GM12892 (cell line): ENCODE data around the gene HSD17B2.

ENCODE experiments used
- POLR2A ChIP-seq: IDR thresholded peaks from 2 replicates; pipeline ENCODE4 v1.6.1; 2011; ENCODE audit warnings: low read depth, low read length, control low read depth
- POLR2AphosphoS5 ChIP-seq: IDR thresholded peaks from 2 replicates; pipeline ENCODE4 v1.6.1; 2011; ENCODE audit warnings: low read depth, low read length, control low read depth
- TAF1 ChIP-seq: IDR thresholded peaks from 2 replicates; pipeline ENCODE4 v1.6.1; 2011; ENCODE audit warnings: low read depth, mild to moderate bottlenecking, control low read depth, low read length, borderline replicate concordance

- no peak for TF ChIP-seq TAF1
- TF ChIP-seq POLR2AphosphoS5 = no peak
- TF ChIP-seq POLR2A = no peak
Observed at GRCh38 chr16:81987706-81988105, 47.3 kb upstream of the HSD17B2 start.
